ENCODE measurements around the gene ZNF862. TPM values are rescaled to one million over a fixed set of nuclear protein-coding genes. Genes with fewer than 3 reads are reported as not detected.

ZNF862 gene
- total and polyA plus RNA-seq, 2 of the 8 experiments (the other 6 are each of a cell fraction or from before 2014, with no cell fraction given), result 1.8 to 3.9 TPM

- FAIRE-seq, result no peak
- Histone ChIP-seq H3K9me3 (ENCODE audit: insufficient read depth in 2 of 2, low read depth in 1 of 2, low read length in 1 of 2) (no peaks in the 10 kb centered on the region), H3K4me2 (ENCODE audit: insufficient read depth in 1 of 2, low read depth in 2 of 2, low read length in 2 of 2) (no peak overlapping the region), H2BK20ac (ENCODE audit: low read length) (0 out of 2 replicates have a peak overlapping the region, but pooled peaks have one; percentile 72), H3K36me3 (ENCODE audit: control insufficient read depth in 2 of 4, insufficient read depth in 4 of 4, low read length in 3 of 4) (no peaks in the 10 kb centered on the region), H4K20me1 (replicated peaks in 1 of 2; ENCODE audit: control insufficient read depth in 1 of 2, insufficient read depth in 2 of 2, low read length in 2 of 2) (peaks cover 0 to under 1% of the 10 kb centered on the region in 2 experiments), H3K14ac (ENCODE audit: insufficient read length) (no peak overlapping the region), H2BK120ac (replicated peaks; ENCODE audit: low read depth, low read length) (no peak overlapping the region), H2BK12ac (ENCODE audit: low read depth, low read length) (no peak overlapping the region), H2BK15ac (ENCODE audit: low read length) (no peak overlapping the region), H3K9ac (replicated peaks in 1 of 4; ENCODE audit: extremely low read depth in 1 of 4, low read depth in 3 of 4, low read length in 3 of 4) (no peak overlapping the region), H3K56ac (replicated peaks; ENCODE audit: insufficient read length, low read depth, low read length) (no peak overlapping the region), H3K18ac (ENCODE audit: extremely low read depth, low read length) (no peak overlapping the region), H3K4me1 (replicated peaks in 1 of 4; ENCODE audit: control insufficient read depth in 3 of 4, insufficient read depth in 4 of 4, low read length in 3 of 4) (peaks cover 0 to 20% (median 8%) of the 10 kb centered on the region in 4 experiments; a peak in 6 of 7 replicates), H3K27ac (ENCODE audit: low read depth, low read length) (no peak overlapping the region), H2AK5ac (ENCODE audit: low read depth, low read length) (no peak overlapping the region), H3K4ac (replicated peaks; ENCODE audit: insufficient read length, low read depth, low read length) (no peak overlapping the region), H2BK5ac (ENCODE audit: low read depth, low read length) (no peak overlapping the region), H3K79me2 (ENCODE audit: control insufficient read depth in 1 of 2, insufficient read depth in 2 of 2, low read length in 2 of 2) (no peaks in the 10 kb centered on the region), H4K91ac (replicated peaks; ENCODE audit: insufficient read length, low read length) (no peak overlapping the region), H3K4me3 (ENCODE audit: extremely low read depth in 1 of 4, insufficient read depth in 2 of 4, low read depth in 3 of 4, low read length in 4 of 4) (no peak overlapping the region), H4K8ac (ENCODE audit: extremely low read depth, insufficient read depth, low read length) (peak overlapping the region; percentile 14; the same call in 1 of the 2 replicates), H3K23me2 (ENCODE audit: low read depth, low read length) (no peaks in the 10 kb centered on the region), H3K27me3 (replicated peaks in 1 of 4; ENCODE audit: control insufficient read depth in 3 of 4, extremely low read depth in 1 of 4, insufficient read depth in 3 of 4, low read length in 3 of 4) (no peaks in the 10 kb centered on the region), H3K79me1 (ENCODE audit: low read depth, low read length) (no peaks in the 10 kb centered on the region; the same call in 1 of the 2 replicates), H2AFZ (ENCODE audit: low read length) (no peak overlapping the region), H4K5ac (ENCODE audit: insufficient read length, low read depth, low read length) (no peak overlapping the region), H3K23ac (ENCODE audit: insufficient read length) (no peak overlapping the region)
- POLR2A ChIA-PET (ENCODE audit: partially characterized antibody), result interaction anchor here (1.8 kb wide), 1 partner anchor 8 kb away, joined by 4 read pairs; no protein-coding TSS in a partner anchor
- DNase-seq (ENCODE audit: low read depth in 1 of 2, low spot score in 2 of 2), result no peak
- TF ChIP-seq POU5F1 (IDR thresholded peaks at IDR 0.05; ENCODE audit: low read depth, low read length) (no peak), YY1 (IDR thresholded peaks at IDR 0.05; ENCODE audit: low read depth, low read length) (no peak), CREB1 (IDR thresholded peaks at IDR 0.05) (no peak), GABPA (IDR thresholded peaks at IDR 0.05; ENCODE audit: borderline replicate concordance, insufficient read depth, low read length) (no peak)
- 89% methylated on average over 15 of the region's 15 CpGs; no CpG with 5 or more reads in 1 of the 2 experiments for WGBS, 2 experiments (ENCODE audit: extremely low coverage in 1 of 2, insufficient coverage in 1 of 2, insufficient read length in 1 of 2, insufficient replicate concordance in 2 of 2, low coverage in 1 of 2, low lambda C conversion rate in 2 of 2, missing lambda C conversion rate in 1 of 2)
- CTCF ChIA-PET (ENCODE audit: partially characterized antibody), result interaction anchor here (0.7 to 10.3 kb wide), 5 partner anchors 9 to 35 kb away, joined by 3 to 120 read pairs (median 6); no protein-coding TSS in a partner anchor
Measured at GRCh38 chr7:149814494-149814893, 23.7 kb upstream of the ZNF862 start.
